GM18870 (cell line): ENCODE measurements around the gene OR4L1.
"Not testable (repeated sequence)": the region's sequence is repeated elsewhere in the genome, so short reads cannot be mapped to it uniquely, and the experiment has no call there.

Source experiments
- ATAC-seq: cut with Tn5 transposase; IDR thresholded peaks from one replicate; pipeline ENCODE4 v1.9.1; 2021; ENCODE audit warnings: moderate library complexity; ENCODE audit not compliant: unreplicated experiment

The OR4L1 gene

GRCh38 chr14:20059745-20060144 lies at the start of gene OR4L1:
TSS of gene OR4L1 (plus strand) at chr14:20060045. CDS start at chr14:20060045, 0 bp downstream.
- ATAC-seq: no peak

- no peak for ATAC-seq
Measured at GRCh38 chr14:20019257-20019865, 40.5 kb upstream of the OR4L1 start, which contains the start of gene OR4K14. TSS of gene OR4K14 (minus strand) at chr14:20019307. CDS start at chr14:20015193, 4,114 bp downstream.

- ATAC-seq: no peak
Measured at GRCh38 chr14:20031058-20031457, 28.8 kb upstream of the OR4L1 start.

- ATAC-seq: no peak
Measured at GRCh38 chr14:20035449-20035848, 24.4 kb upstream of the OR4L1 start.

- no peak for ATAC-seq
Measured at GRCh38 chr14:20035938-20036337, 23.9 kb upstream of the OR4L1 start, which contains the start of gene OR4K13. TSS of gene OR4K13 (minus strand) at chr14:20036038. CDS start at chr14:20034758, 1,280 bp downstream.

GRCh38 chr14:20044243-20044642 lies 15.6 kb upstream of the OR4L1 start:
- ATAC-seq: no peak

- ATAC-seq: no peak
Measured at GRCh38 chr14:20048202-20048601, 11.6 kb upstream of the OR4L1 start.

- ATAC-seq: no peak
Measured at GRCh38 chr14:20092050-20092449, 32.2 kb downstream of the OR4L1 start.

GRCh38 chr14:20093442-20093841 lies 33.6 kb downstream of the OR4L1 start:
- ATAC-seq: no peak

GRCh38 chr14:20098926-20099770 lies 39.3 kb downstream of the OR4L1 start:
- not testable (repeated sequence) for ATAC-seq

- ATAC-seq: no peak
Measured at GRCh38 chr14:20110438-20110837, 50.6 kb downstream of the OR4L1 start, which contains the start of gene OR4K17. TSS of gene OR4K17 (plus strand) at chr14:20110739. CDS start at chr14:20117500, 6,761 bp downstream.
